HG03064 (cell line): ENCODE measurements around the gene CEBPE.

Source experiments
- ATAC-seq: cut with Tn5 transposase; IDR thresholded peaks from one replicate; pipeline ENCODE4 v1.9.1; 2021; ENCODE audit warnings: low read depth; ENCODE audit not compliant: unreplicated experiment

CEBPE gene

GRCh38 chr14:23086565-23086964, 32.5 kb downstream of the CEBPE start:
- no peak for ATAC-seq

- ATAC-seq: no peak
These were observed 33.6 kb downstream of the CEBPE start for GRCh38 chr14:23085458-23085857.

GRCh38 chr14:23080474-23080873, 38.6 kb downstream of the CEBPE start:
- no peak for ATAC-seq

- no peak for ATAC-seq
These were observed 39.3 kb downstream of the CEBPE start for GRCh38 chr14:23079716-23080115.

GRCh38 chr14:23078692-23079116, 40.4 kb downstream of the CEBPE start:
- no peak for ATAC-seq

- ATAC-seq: no peak
These were observed 41.1 kb downstream of the CEBPE start for GRCh38 chr14:23077962-23078361.

- no peak for ATAC-seq
These were observed 42.2 kb downstream of the CEBPE start for GRCh38 chr14:23076785-23077408.

- no peak for ATAC-seq
These were observed 44.1 kb downstream of the CEBPE start for GRCh38 chr14:23074906-23075305.

- ATAC-seq: no peak
These were observed 47.0 kb downstream of the CEBPE start for GRCh38 chr14:23071921-23072539.

- ATAC-seq: no peak
These were observed 47.7 kb downstream of the CEBPE start for GRCh38 chr14:23071244-23071920.

- ATAC-seq: no peak
These were observed 48.6 kb downstream of the CEBPE start for GRCh38 chr14:23070262-23071129.

GRCh38 chr14:23069413-23069806, 49.6 kb downstream of the CEBPE start:
- no peak for ATAC-seq

- no peak for ATAC-seq
These were observed 50.2 kb downstream of the CEBPE start for GRCh38 chr14:23068789-23069412.

- no peak for ATAC-seq
These were observed 50.9 kb downstream of the CEBPE start for GRCh38 chr14:23067847-23068788.
